SK-N-MC (cell line): Measurements from ENCODE around the gene TJP1.

Source experiments
- EZH2 ChIP-seq: fragments of 200-600 bp; sonication (generic); IDR thresholded peaks from one replicate; pipeline ENCODE4 v1.6.1; 2017; ENCODE audit warnings: antibody characterized with exemption
- POLR2AphosphoS5 ChIP-seq: IDR thresholded peaks from 2 replicates; pipeline ENCODE4 v1.6.1; 2012; ENCODE audit warnings: mild to moderate bottlenecking, low read depth, low read length, borderline replicate concordance

DNA sequence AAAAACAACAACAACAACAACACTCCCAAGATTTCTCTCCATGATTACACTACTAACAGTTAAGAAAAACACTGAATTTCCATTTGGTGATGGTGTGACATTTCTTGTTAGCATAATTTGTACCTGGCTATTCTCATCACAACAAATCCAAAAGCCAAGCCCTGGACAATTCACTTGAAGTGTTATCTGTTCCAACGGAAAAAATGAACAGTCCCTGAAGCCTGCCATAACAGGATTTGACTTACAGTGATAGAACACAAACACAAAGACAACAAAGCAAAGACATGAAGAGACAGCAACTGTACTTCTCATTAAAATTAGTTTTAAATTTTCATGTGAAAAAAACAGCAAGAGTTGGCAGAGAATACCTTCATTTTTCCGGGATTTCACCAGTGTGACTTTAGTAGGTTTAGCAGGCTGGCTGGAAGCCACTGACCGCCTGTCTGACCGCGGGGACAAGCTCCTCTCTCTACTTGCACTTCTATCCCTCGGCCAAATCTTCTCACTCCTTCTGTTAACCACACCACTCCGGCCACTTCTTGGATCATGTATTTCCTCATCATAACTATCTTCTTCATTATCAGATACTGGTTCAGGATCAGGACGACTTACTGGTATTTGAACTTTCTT, 56.3 kb downstream of the TJP1 start:
- TF ChIP-seq EZH2, result no peak
- TF ChIP-seq POLR2AphosphoS5, result no peak
